HepG2 (cell line): ENCODE results near the gene ACSS1. TPM values are rescaled to one million over a fixed set of nuclear protein-coding genes. Genes with fewer than 3 reads are reported as not detected.

Experiments used
- AGO2 ChIP-seq: fragments of 200-400 bp; formaldehyde crosslinking; optimal IDR thresholded peaks from 2 replicates; pipeline ENCODE3; 2017; ENCODE audit warnings: mild to moderate bottlenecking, low read depth, low read length, moderate library complexity
- ARID3A ChIP-seq: IDR thresholded peaks from 2 replicates; pipeline ENCODE4 v1.6.1; 2012; ENCODE audit warnings: low read depth, low read length, improper control_type of control experiment
- BCL3 ChIP-seq: sonication (generic); formaldehyde crosslinking; IDR thresholded peaks from 2 replicates; pipeline ENCODE4 v1.5.1; 2020; ENCODE audit warnings: mild to moderate bottlenecking, missing genetic modification reagents, moderate library complexity
- FIP1L1 ChIP-seq: fragments of 200-400 bp; formaldehyde crosslinking; IDR thresholded peaks from 2 replicates; pipeline ENCODE4 v1.6.1; 2018; ENCODE audit warnings: low read depth, mild to moderate bottlenecking, low read length, moderate library complexity, borderline replicate concordance; ENCODE audit not compliant: insufficient read depth
- FOXP4 ChIP-seq: sonication (generic); formaldehyde crosslinking; IDR thresholded peaks from 2 replicates; pipeline ENCODE4 v1.4.0; 2020; ENCODE audit warnings: missing genetic modification reagents
- PAXIP1 ChIP-seq: sonication (generic); formaldehyde crosslinking; conservative IDR thresholded peaks from 2 replicates; pipeline ENCODE4 v1.4.0; 2020; ENCODE audit warnings: mild to moderate bottlenecking, missing genetic modification reagents, moderate library complexity
- RNF219 ChIP-seq: sonication (generic); formaldehyde crosslinking; IDR thresholded peaks from 2 replicates; pipeline ENCODE4 v1.5.0; 2020; ENCODE audit warnings: mild to moderate bottlenecking, missing genetic modification reagents
- SOX13 ChIP-seq, 3 experiments: fragments of 450-650 bp in 1 of 3; sonication (generic) in 1 of 3; formaldehyde crosslinking in 1 of 3; IDR thresholded peaks in 2 of 3; conservative IDR thresholded peaks in 1 of 3; 2 replicates each; pipeline versions ENCODE4 v1.5.0 to v1.6.1; 2016 to 2020; ENCODE audit warnings: antibody characterized with exemption in 1 of 3, mild to moderate bottlenecking in 1 of 3, missing compliant biosample characterization in 1 of 3, missing genetic modification reagents in 1 of 3, moderate library complexity in 1 of 3
- TBX2 ChIP-seq: sonication (generic); formaldehyde crosslinking; IDR thresholded peaks from 2 replicates; pipeline ENCODE4 v1.5.0; 2020; ENCODE audit warnings: missing genetic modification reagents, mild to moderate bottlenecking, borderline replicate concordance
- ZBTB7A ChIP-seq: sonication (generic); formaldehyde crosslinking; IDR thresholded peaks from 2 replicates; pipeline ENCODE4 v1.8.0; 2022; ENCODE audit warnings: mild to moderate bottlenecking, missing genetic modification reagents
- ZNF547 ChIP-seq: sonication (generic); formaldehyde crosslinking; IDR thresholded peaks from 2 replicates; pipeline ENCODE4 v1.5.1; 2020; ENCODE audit warnings: mild to moderate bottlenecking, missing genetic modification reagents
- ZNF598 ChIP-seq: sonication (generic); formaldehyde crosslinking; IDR thresholded peaks from 2 replicates; pipeline ENCODE4 v1.5.1; 2020; ENCODE audit warnings: mild to moderate bottlenecking, missing genetic modification reagents, borderline replicate concordance
- polyA plus RNA-seq, 8 experiments: library from polyadenylated mRNA; depleted of rRNA in 3 of 8; stranded (reverse) in 7 of 8; unstranded in 1 of 8; fragments of >200 nt; fragmentation: Illumina TruSeq in 4 of 8; extraction: Trizol in 4 of 8; gene quantifications; 2 replicates each; pipeline versions ENCODE4 v1.2.1 to v1.2.3, GENCODE V29; 2011 to 2016; ENCODE audit warnings: low read depth in 4 of 8, missing spikeins in 1 of 8, mixed read lengths in 1 of 8; ENCODE audit not compliant: insufficient read depth in 1 of 8
- total RNA-seq, 5 experiments: library from RNA; depleted of rRNA; stranded (reverse); fragments of >200 nt; fragmentation: Illumina TruSeq; extraction: Trizol; gene quantifications; 2 replicates each; pipeline ENCODE4 v1.2.3, GENCODE V29; 2016; ENCODE audit warnings: low read depth in 1 of 5

The ACSS1 gene
- total and polyA plus RNA-seq, 2 of the 13 experiments (the other 11 are each of a cell fraction or from before 2014, with no cell fraction given) = 15.2 to 41.6 TPM

GRCh38 chr20:25032478-25033264 is 25.3 kb downstream of the ACSS1 start (continued):
- TF ChIP-seq ZBTB7A (CRISPR knock-in tag) = peak; percentile 94
- peak; percentile 60 for TF ChIP-seq AGO2
- TF ChIP-seq ZNF598 (CRISPR knock-in tag) = no peak
- TF ChIP-seq TBX2 (CRISPR knock-in tag) = peak; percentile 85; the same call in 1 of the 2 replicates
- TF ChIP-seq FOXP4 (CRISPR knock-in tag) = peak; percentile 43; the same call in 1 of the 2 replicates
- no peak for TF ChIP-seq BCL3 (CRISPR knock-in tag)
- TF ChIP-seq RNF219 (CRISPR knock-in tag) = no peak
- TF ChIP-seq PAXIP1 = peak; percentile 65; the same call in 1 of the 2 replicates
- no peak for TF ChIP-seq ZNF547 (CRISPR knock-in tag)
- TF ChIP-seq ARID3A = 0 out of 2 replicates have a peak, but pooled peaks have one; percentile 21
- 0 out of 2 replicates have a peak, but pooled peaks have one; percentile 15 for TF ChIP-seq SOX13 (IDR thresholded peaks at IDR 0.05)
- TF ChIP-seq SOX13 (CRISPR knock-in tag; conservative IDR thresholded peaks at IDR 0.05 in 1 of 2, IDR thresholded peaks at IDR 0.05 in 1 of 2) = peak in 1 of 2 experiments; percentile 89; a peak in 2 of 4 replicates
- TF ChIP-seq FIP1L1 = peak; percentile 67; the same call in 1 of the 2 replicates
